Measurements from ENCODE around the gene GNL3. TPM values are rescaled to one million over a fixed set of nuclear protein-coding genes. Genes with fewer than 3 reads are reported as not detected.
"Not testable (repeated sequence)": the region's sequence is repeated elsewhere in the genome, so short reads cannot be mapped to it uniquely, and the experiment has no call there.

The GNL3 gene
- total RNA-seq, 1 donor from 2014 or later: 145 TPM

DNA sequence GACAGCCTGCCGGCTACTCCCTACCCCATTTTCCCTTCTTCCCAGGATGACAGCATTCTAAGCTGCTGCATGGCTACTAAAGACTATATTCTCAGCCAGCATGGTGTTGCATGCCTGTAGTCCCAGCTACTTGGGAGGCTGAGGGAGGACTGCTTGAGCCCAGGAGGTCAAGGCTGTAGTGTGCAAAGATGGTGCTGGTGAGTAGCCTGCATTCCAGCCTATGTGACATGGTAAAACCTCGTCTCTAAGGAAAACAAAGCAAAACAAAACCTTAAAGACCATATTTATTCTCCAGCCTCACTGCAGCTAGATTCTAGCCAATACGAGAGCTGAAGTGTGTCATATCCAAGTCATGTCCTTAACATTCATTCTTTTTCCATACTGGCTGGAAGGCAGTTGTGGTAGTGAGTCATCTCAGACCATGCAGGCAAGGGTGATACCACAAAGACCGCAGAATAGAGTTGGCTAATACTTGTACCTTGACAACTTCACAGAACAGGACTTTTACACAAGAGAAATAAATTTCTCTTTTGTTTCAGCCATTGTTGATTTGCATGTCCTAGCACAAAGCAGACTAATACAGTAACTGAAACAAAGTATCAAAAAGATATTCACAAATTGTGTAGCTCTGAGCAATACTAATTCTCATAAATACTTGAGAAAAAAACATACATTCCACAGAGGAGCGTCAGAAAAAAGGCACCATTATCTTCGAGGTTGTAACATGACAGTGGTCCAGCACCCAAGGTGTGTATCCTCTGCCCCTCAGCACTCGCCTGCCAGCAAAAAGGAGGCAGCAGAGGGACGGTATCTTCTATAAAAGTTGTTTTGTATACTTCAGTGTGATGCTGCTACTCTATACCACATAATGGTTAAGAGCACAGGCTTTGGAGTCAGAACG is 15.0 kb upstream of the GNL3 start:
- ATAC-seq (ENCODE audit: low read depth): peak; percentile 25
- Mint-ChIP-seq H3K4me3 (no peak overlapping the region), H3K27ac (peak overlapping the region; percentile 21), H3K9me3 (no peaks in the 10 kb centered on the region), H3K36me3 (ENCODE audit: low read depth) (peaks cover 57% of the 10 kb centered on the region), H3K27me3 (no peaks in the 10 kb centered on the region), H3K4me1 (peaks cover 17% of the 10 kb centered on the region)
- intact Hi-C loops (cut with micrococcal nuclease): no loop called here
- no peak for DNase-seq
- ChIA-PET CTCF (no interaction called here), POLR2A (no interaction called here)
- TF ChIP-seq, protein P1, sequence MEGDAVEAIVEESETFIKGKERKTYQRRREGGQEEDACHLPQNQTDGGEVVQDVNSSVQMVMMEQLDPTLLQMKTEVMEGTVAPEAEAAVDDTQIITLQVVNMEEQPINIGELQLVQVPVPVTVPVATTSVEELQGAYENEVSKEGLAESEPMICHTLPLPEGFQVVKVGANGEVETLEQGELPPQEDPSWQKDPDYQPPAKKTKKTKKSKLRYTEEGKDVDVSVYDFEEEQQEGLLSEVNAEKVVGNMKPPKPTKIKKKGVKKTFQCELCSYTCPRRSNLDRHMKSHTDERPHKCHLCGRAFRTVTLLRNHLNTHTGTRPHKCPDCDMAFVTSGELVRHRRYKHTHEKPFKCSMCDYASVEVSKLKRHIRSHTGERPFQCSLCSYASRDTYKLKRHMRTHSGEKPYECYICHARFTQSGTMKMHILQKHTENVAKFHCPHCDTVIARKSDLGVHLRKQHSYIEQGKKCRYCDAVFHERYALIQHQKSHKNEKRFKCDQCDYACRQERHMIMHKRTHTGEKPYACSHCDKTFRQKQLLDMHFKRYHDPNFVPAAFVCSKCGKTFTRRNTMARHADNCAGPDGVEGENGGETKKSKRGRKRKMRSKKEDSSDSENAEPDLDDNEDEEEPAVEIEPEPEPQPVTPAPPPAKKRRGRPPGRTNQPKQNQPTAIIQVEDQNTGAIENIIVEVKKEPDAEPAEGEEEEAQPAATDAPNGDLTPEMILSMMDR (IDR thresholded peaks at IDR 0.05): no peak

DNA sequence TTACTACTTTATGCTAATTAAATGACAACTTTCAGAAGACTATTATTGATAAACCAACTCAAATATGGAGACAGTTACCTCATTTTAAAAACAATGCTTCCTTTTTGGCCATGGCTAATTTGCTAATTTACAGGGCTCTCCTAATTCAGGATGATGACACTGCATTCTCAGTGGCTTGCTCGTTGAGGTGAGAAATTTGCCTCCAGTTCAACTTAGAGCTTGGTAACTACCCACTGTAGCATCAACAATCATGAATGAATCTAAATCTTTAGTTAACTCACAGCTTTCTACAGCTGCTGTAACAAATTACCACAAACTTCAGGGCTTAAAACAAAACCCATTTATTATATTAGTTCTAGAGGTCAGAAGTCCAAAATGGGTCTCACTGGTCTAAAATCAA is 14.2 kb upstream of the GNL3 start:
- Mint-ChIP-seq H3K9me3 (no peaks in the 10 kb centered on the region), H3K4me1 (peaks cover 17% of the 10 kb centered on the region), H3K27me3 (no peaks in the 10 kb centered on the region), H3K4me3 (no peak overlapping the region), H3K27ac (no peak overlapping the region), H3K36me3 (ENCODE audit: low read depth) (peaks cover 59% of the 10 kb centered on the region)
- TF ChIP-seq, protein P1 (IDR thresholded peaks at IDR 0.05): no peak
- no peak for DNase-seq
- intact Hi-C loops (cut with micrococcal nuclease): no loop called here
- ChIA-PET CTCF (interaction anchor here (0.6 kb wide), 1 partner anchor 299 kb away, joined by 3 read pairs; no protein-coding TSS in a partner anchor), POLR2A (no interaction called here)
- ATAC-seq (ENCODE audit: low read depth): no peak

GRCh38 chr3:52676201-52676600 is 9.6 kb upstream of the GNL3 start:
- H3K27me3 Mint-ChIP-seq; H3K4me3 Mint-ChIP-seq; intact Hi-C loops (cut with micrococcal nuclease); H3K27ac Mint-ChIP-seq; DNase-seq; H3K4me1 Mint-ChIP-seq; CTCF ChIA-PET; H3K9me3 Mint-ChIP-seq; ATAC-seq (ENCODE audit: low read depth); POLR2A ChIA-PET: not testable (repeated sequence)
- H3K36me3 Mint-ChIP-seq (ENCODE audit: low read depth): peaks cover 71% of the 10 kb centered on the region

- TF ChIP-seq, protein P1 (IDR thresholded peaks at IDR 0.05): no peak
- intact Hi-C loops (cut with micrococcal nuclease): no loop called here
- ChIA-PET CTCF (no interaction called here), POLR2A (interaction anchor here (0.6 kb wide), 1 partner anchor 12 kb away, joined by 4 read pairs; no protein-coding TSS in a partner anchor)
- Mint-ChIP-seq H3K4me3 (no peak overlapping the region), H3K9me3 (no peaks in the 10 kb centered on the region), H3K27me3 (no peaks in the 10 kb centered on the region), H3K36me3 (ENCODE audit: low read depth) (peaks cover 65% of the 10 kb centered on the region), H3K4me1 (peaks cover 17% of the 10 kb centered on the region), H3K27ac (no peak overlapping the region)
- DNase-seq (no peak), ATAC-seq (ENCODE audit: low read depth) (no peak)
These were observed 7.3 kb upstream of the GNL3 start for GRCh38 chr3:52678265-52679198.

DNA sequence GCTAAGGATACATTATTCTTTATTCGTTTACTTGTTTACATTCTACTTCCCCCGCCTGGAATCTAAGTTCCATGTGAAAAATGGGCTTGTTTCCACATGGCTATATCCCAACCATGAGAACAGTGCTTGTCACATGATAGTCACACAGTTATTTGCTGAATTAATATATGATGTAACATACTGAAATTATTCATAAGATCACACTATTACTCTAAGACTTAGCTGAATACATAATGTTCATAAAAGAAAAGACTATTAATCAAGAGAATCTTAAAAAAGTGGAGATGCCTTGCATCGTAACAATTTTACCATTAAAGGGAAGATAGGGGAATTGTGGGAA is 6.7 kb upstream of the GNL3 start:
- TF ChIP-seq, protein P1 (IDR thresholded peaks at IDR 0.05): no peak
- POLR2A ChIA-PET: no interaction called here
- no peak overlapping the region for H3K4me3 Mint-ChIP-seq
- CTCF ChIA-PET: no interaction called here
- no peak overlapping the region for H3K27ac Mint-ChIP-seq
- intact Hi-C loops (cut with micrococcal nuclease): no loop called here
- H3K36me3 Mint-ChIP-seq (ENCODE audit: low read depth): peaks cover 65% of the 10 kb centered on the region
- H3K9me3 Mint-ChIP-seq: no peaks in the 10 kb centered on the region
- ATAC-seq (ENCODE audit: low read depth) (no peak), DNase-seq (no peak)
- no peaks in the 10 kb centered on the region for H3K27me3 Mint-ChIP-seq
- peaks cover 21% of the 10 kb centered on the region for H3K4me1 Mint-ChIP-seq
